Measurements from ENCODE around the gene SLC32A1.

Gene SLC32A1

GRCh38 chr20:38770970-38771369, 46.7 kb downstream of the SLC32A1 start:
- no peaks in the 10 kb centered on the region for H3K27me3 ChIP-seq (ENCODE audit: control insufficient read depth, insufficient read depth, low read length)
- H3K9ac ChIP-seq (ENCODE audit: low read depth, low read length), result no peak overlapping the region
- H3K36me3 ChIP-seq (ENCODE audit: control insufficient read depth, insufficient read depth, low read length), result peaks cover 76% of the 10 kb centered on the region
- H3K4me1 ChIP-seq (ENCODE audit: control insufficient read depth, insufficient read depth, low read length), result no peaks in the 10 kb centered on the region; the same call in 1 of the 2 replicates
- H3K27ac ChIP-seq (ENCODE audit: low read depth, low read length), result no peak overlapping the region
- H3K9me3 ChIP-seq (ENCODE audit: control insufficient read depth, insufficient read depth, low read length), result 0 out of 2 replicates have a peak, but pooled peaks cover 5% of the 10 kb centered on the region
- H3K4me3 ChIP-seq (ENCODE audit: low read depth, low read length), result no peak overlapping the region

- Histone ChIP-seq H3K9ac (ENCODE audit: low read depth, low read length) (no peak overlapping the region), H3K27me3 (ENCODE audit: control insufficient read depth, insufficient read depth, low read length) (no peaks in the 10 kb centered on the region), H3K4me1 (ENCODE audit: control insufficient read depth, insufficient read depth, low read length) (no peaks in the 10 kb centered on the region; the same call in 1 of the 2 replicates), H3K36me3 (ENCODE audit: control insufficient read depth, insufficient read depth, low read length) (peaks cover 70% of the 10 kb centered on the region), H3K4me3 (ENCODE audit: low read depth, low read length) (no peak overlapping the region), H3K9me3 (ENCODE audit: control insufficient read depth, insufficient read depth, low read length) (0 out of 2 replicates have a peak, but pooled peaks cover 5% of the 10 kb centered on the region), H3K27ac (ENCODE audit: low read depth, low read length) (no peak overlapping the region)
Measured at GRCh38 chr20:38771621-38772020, 47.3 kb downstream of the SLC32A1 start.

GRCh38 chr20:38774167-38774566, 49.9 kb downstream of the SLC32A1 start:
- peaks cover 48% of the 10 kb centered on the region for H3K36me3 ChIP-seq (ENCODE audit: control insufficient read depth, insufficient read depth, low read length)
- H3K9me3 ChIP-seq (ENCODE audit: control insufficient read depth, insufficient read depth, low read length), result 0 out of 2 replicates have a peak, but pooled peaks cover 5% of the 10 kb centered on the region
- H3K4me1 ChIP-seq (ENCODE audit: control insufficient read depth, insufficient read depth, low read length), result peaks cover 8% of the 10 kb centered on the region
- no peak overlapping the region for H3K27ac ChIP-seq (ENCODE audit: low read depth, low read length)
- no peak overlapping the region for H3K9ac ChIP-seq (ENCODE audit: low read depth, low read length)
- H3K27me3 ChIP-seq (ENCODE audit: control insufficient read depth, insufficient read depth, low read length), result no peaks in the 10 kb centered on the region
- no peak overlapping the region for H3K4me3 ChIP-seq (ENCODE audit: low read depth, low read length)

GRCh38 chr20:38776363-38776762, 52.1 kb downstream of the SLC32A1 start:
- no peak overlapping the region for H3K4me3 ChIP-seq (ENCODE audit: low read depth, low read length)
- peaks cover 32% of the 10 kb centered on the region for H3K36me3 ChIP-seq (ENCODE audit: control insufficient read depth, insufficient read depth, low read length)

More at GRCh38 chr20:38776363-38776762, 52.1 kb downstream of the SLC32A1 start:
- H3K27ac ChIP-seq (ENCODE audit: low read depth, low read length), result no peak overlapping the region
- peaks cover 25% of the 10 kb centered on the region for H3K4me1 ChIP-seq (ENCODE audit: control insufficient read depth, insufficient read depth, low read length)
- 0 out of 2 replicates have a peak, but pooled peaks cover 5% of the 10 kb centered on the region for H3K9me3 ChIP-seq (ENCODE audit: control insufficient read depth, insufficient read depth, low read length)
- no peaks in the 10 kb centered on the region for H3K27me3 ChIP-seq (ENCODE audit: control insufficient read depth, insufficient read depth, low read length)
- H3K9ac ChIP-seq (ENCODE audit: low read depth, low read length), result no peak overlapping the region
